Fibroblast of lung (primary cell): ENCODE results near the gene NAXD. TPM values are rescaled to one million over a fixed set of nuclear protein-coding genes. Genes with fewer than 3 reads are reported as not detected.

Experiments
- DNase-seq, 2 donors: peaks; one replicate each; pipeline versions ENCODE4 v3.0.0 to v3.0.0-alpha.2; 2010; ENCODE audit warnings: low read depth in 2 of 2
- H2AFZ ChIP-seq: 2 replicates; pipeline ENCODE4 v1.5.1; 2012; ENCODE audit warnings: low read length, control low read depth, inconsistent platforms
- H3K27ac ChIP-seq: 2 replicates; pipeline ENCODE4 v1.5.1; 2011; ENCODE audit warnings: low read length, control low read depth; ENCODE audit not compliant: insufficient read depth
- H3K27me3 ChIP-seq: 2 replicates; pipeline ENCODE4 v1.5.1; 2011; ENCODE audit warnings: mild to moderate bottlenecking, low read length; ENCODE audit not compliant: control insufficient read depth, insufficient read depth
- H3K36me3 ChIP-seq: 2 replicates; pipeline ENCODE4 v1.5.1; 2011; ENCODE audit warnings: low read length; ENCODE audit not compliant: control insufficient read depth, insufficient read depth
- H3K4me1 ChIP-seq: 2 replicates; pipeline ENCODE4 v1.5.1; 2011; ENCODE audit warnings: low read length; ENCODE audit not compliant: control insufficient read depth, insufficient read depth; ENCODE audit errors: extremely low read depth
- H3K4me2 ChIP-seq: 2 replicates; pipeline ENCODE4 v1.5.1; 2011; ENCODE audit warnings: low read length, control low read depth; ENCODE audit not compliant: insufficient read depth; ENCODE audit errors: extremely low read depth
- H3K4me3 ChIP-seq, 4 experiments: fragments of 200-600 bp in 1 of 4; sonication (generic) in 1 of 4; replicated peaks in 1 of 4; 2 replicates each; pipeline ENCODE4 v1.5.1; 2011 to 2016; ENCODE audit warnings: low read length in 4 of 4, low read depth in 3 of 4, mild to moderate bottlenecking in 3 of 4, control low read depth in 2 of 4, inconsistent platforms in 1 of 4, mixed read lengths in 1 of 4; ENCODE audit not compliant: insufficient read depth in 1 of 4; ENCODE audit errors: control extremely low read depth in 1 of 4
- H3K79me2 ChIP-seq: 2 replicates; pipeline ENCODE4 v1.5.1; 2012; ENCODE audit warnings: mild to moderate bottlenecking, low read length, inconsistent platforms; ENCODE audit not compliant: control insufficient read depth, insufficient read depth
- H3K9ac ChIP-seq: 2 replicates; pipeline ENCODE4 v1.5.1; 2011; ENCODE audit warnings: mild to moderate bottlenecking, low read length, control low read depth; ENCODE audit not compliant: insufficient read depth
- H3K9me3 ChIP-seq: 2 replicates; pipeline ENCODE4 v1.5.1; 2012; ENCODE audit warnings: low read depth, low read length; ENCODE audit not compliant: control insufficient read depth, insufficient read depth
- H4K20me1 ChIP-seq: 2 replicates; pipeline ENCODE4 v1.5.1; 2011; ENCODE audit warnings: low read length; ENCODE audit not compliant: control insufficient read depth, insufficient read depth; ENCODE audit errors: extremely low read depth
- CTCF ChIP-seq, 2 donors: IDR thresholded peaks in 1 of 2; conservative IDR thresholded peaks in 1 of 2; 1 replicate in 1 of 2; 2 replicates in 1 of 2; pipeline ENCODE4 v1.5.1; 2011 to 2012; ENCODE audit warnings: low read length in 2 of 2, control low read depth in 1 of 2, inconsistent platforms in 1 of 2, low read depth in 1 of 2, mild to moderate bottlenecking in 1 of 2
- EZH2 ChIP-seq: IDR thresholded peaks from 2 replicates; pipeline ENCODE4 v1.5.1; 2012; ENCODE audit warnings: low read length, control low read depth, mild to moderate bottlenecking; ENCODE audit errors: missing control alignments
- polyA plus RNA-seq, 2 donors: library from polyadenylated mRNA; depleted of rRNA in 1 of 2; stranded (reverse) in 1 of 2; unstranded in 1 of 2; fragments of >200 nt; gene quantifications; 2 replicates each; pipeline ENCODE4 v1.2.1, GENCODE V29; 2011 to 2012; ENCODE audit warnings: missing spikeins in 1 of 2
- total RNA-seq: library from RNA; depleted of rRNA; stranded (reverse); fragments of >200 nt; gene quantifications from 2 replicates; pipeline ENCODE4 v1.2.1, GENCODE V29; 2014

Gene NAXD
- total and polyA plus RNA-seq, 2 donors (not counting 1 experiment from before 2014, with no cell fraction given) = 22.4 to 34.0 TPM

DNA sequence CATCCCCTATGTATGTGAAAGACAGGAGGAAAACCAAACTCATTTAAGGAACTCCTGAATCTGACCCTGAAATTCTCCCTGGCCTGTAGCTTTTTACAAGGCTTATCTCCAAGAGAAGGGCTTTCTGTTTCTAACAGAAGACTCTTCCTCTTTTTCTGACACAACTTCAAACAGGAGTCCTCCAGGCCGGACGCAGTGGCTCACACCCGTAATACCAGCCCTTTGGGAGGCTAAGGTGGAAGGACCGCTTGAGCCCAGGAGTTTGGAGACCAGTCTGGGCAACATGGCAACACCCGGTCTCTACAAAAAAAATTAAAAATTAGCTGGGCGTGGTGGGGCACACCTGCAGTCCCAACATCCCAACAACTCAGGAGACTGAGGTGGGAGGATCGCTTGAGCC is 48.7 kb downstream of the NAXD start:
- Histone ChIP-seq H3K4me3 (no peak overlapping the region), H2AFZ (no peak overlapping the region), H3K4me2 (no peak overlapping the region), H3K4me1 (no peaks in the 10 kb centered on the region), H4K20me1 (no peaks in the 10 kb centered on the region), H3K27ac (no peak overlapping the region), H3K79me2 (no peaks in the 10 kb centered on the region), H3K27me3 (no peaks in the 10 kb centered on the region), H3K36me3 (peaks cover 21% of the 10 kb centered on the region), H3K9ac (no peak overlapping the region), H3K9me3 (no peaks in the 10 kb centered on the region)
- TF ChIP-seq CTCF (conservative IDR thresholded peaks at IDR 0.05 in 1 of 2, IDR thresholded peaks at IDR 0.05 in 1 of 2; ENCODE audit: low read depth in 1 of 2, low read length in 2 of 2) (no peak), EZH2 (no peak)
- no peak for DNase-seq

DNA sequence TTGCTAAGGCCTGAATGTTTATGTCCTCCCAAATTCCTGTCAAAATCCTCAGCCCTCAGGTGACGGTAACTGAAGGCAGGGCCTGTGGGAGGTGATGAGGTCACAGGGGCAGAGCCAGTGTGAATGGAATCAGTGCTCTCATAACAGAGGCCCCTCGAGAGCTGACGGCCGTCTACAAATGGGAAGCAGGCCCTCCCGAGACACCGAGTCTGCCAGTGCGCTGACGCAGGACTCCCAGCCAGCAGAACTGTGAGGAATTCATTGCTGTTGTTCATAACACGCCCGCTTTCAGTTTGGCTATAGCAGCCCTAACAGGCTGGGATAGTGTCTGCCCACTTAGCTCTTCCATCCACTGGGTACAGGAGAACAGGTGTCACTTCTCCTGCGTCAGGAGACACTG is 49.3 kb downstream of the NAXD start:
- Histone ChIP-seq H3K36me3 (peaks cover 23% of the 10 kb centered on the region), H3K4me2 (no peak overlapping the region), H3K27ac (no peak overlapping the region), H3K9ac (no peak overlapping the region), H3K4me3 (no peak overlapping the region), H4K20me1 (no peaks in the 10 kb centered on the region), H3K27me3 (no peaks in the 10 kb centered on the region), H3K9me3 (no peaks in the 10 kb centered on the region), H2AFZ (no peak overlapping the region), H3K4me1 (no peaks in the 10 kb centered on the region), H3K79me2 (no peaks in the 10 kb centered on the region)
- DNase-seq = no peak
- TF ChIP-seq EZH2 = no peak
- no peak for TF ChIP-seq CTCF (conservative IDR thresholded peaks at IDR 0.05 in 1 of 2, IDR thresholded peaks at IDR 0.05 in 1 of 2; ENCODE audit: low read depth in 1 of 2, low read length in 2 of 2)

DNA sequence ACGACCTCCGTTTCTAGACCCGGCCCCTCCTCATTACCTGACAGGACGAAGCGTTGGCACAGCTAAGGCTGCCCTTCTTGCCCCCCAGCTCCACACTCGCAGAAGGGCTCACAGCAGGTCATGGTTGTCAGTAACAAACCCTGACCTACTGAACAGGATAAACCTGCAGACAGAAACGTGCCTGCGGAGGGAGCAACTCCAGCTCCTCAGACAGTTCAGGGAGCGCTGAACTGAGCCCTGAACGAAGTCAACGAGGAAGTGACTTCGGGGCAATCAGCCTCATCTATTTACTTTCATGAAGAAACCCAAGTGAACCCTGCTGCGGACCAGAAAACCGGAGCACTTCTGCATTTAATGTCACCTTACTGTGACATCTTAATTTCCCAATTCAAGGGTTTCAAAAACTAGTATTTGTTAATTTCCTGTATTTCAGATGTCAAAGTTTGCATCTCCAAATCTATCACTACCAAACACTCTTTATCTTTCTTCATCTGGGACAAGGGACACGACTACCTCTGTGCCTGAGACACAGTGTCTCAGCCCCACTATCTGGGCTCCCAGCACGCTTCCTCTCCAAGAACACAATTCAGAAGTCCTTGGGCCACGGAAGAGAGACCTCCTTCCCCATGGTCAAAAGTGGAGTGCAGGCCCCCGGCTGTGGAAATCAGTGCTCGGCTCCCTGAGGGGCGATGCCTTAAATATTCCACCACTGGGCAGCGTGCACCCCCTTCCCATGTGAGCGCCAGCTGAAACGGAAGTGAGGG is 50.3 kb downstream of the NAXD start:
- Histone ChIP-seq H3K9me3 (no peaks in the 10 kb centered on the region), H3K4me3 (no peak overlapping the region), H2AFZ (no peak overlapping the region), H3K27me3 (no peaks in the 10 kb centered on the region), H3K4me2 (no peak overlapping the region), H4K20me1 (no peaks in the 10 kb centered on the region), H3K9ac (no peak overlapping the region), H3K27ac (no peak overlapping the region), H3K4me1 (no peaks in the 10 kb centered on the region), H3K79me2 (no peaks in the 10 kb centered on the region), H3K36me3 (peaks cover 23% of the 10 kb centered on the region)
- DNase-seq = no peak
- TF ChIP-seq CTCF (conservative IDR thresholded peaks at IDR 0.05 in 1 of 2, IDR thresholded peaks at IDR 0.05 in 1 of 2; ENCODE audit: low read depth in 1 of 2, low read length in 2 of 2) (no peak), EZH2 (no peak)
